GM21526 (cell line): ENCODE data around the gene PRDM7.
"Not testable (repeated sequence)": the region's sequence is repeated elsewhere in the genome, so short reads cannot be mapped to it uniquely, and the experiment has no call there.

Experiments
- ATAC-seq: cut with Tn5 transposase; IDR thresholded peaks from one replicate; pipeline ENCODE4 v1.9.1; 2021; ENCODE audit warnings: moderate library complexity; ENCODE audit not compliant: unreplicated experiment, low FRiP score

The PRDM7 gene

DNA sequence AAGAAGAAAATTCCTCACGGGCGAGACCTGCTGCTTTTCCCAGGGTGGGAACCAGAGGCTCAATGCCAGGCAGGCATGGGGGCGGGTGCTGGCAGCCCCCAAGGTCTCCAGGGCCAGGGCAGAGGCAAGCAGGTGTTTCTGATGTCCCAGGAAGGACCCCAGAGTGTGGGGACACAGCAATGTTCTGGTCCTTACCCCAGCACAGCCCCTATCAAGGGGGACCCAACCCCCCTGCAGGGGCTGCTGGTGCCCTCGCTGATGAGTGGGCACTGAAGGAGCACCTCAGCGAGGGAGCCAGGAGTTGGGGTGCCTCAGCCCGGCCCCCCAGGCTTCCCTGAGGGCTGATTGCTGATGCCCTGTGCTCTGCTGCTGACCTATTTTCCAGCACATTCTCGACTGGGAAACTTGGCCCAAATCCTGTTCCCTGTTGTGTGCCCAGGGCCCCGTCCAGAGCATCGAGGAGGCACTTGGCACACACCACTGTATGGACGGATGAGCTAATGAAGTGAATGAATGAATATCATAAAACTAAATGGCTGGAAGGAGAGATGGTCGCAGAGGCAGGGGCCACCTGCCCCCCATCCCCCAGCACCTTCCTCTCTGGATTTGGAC, 60.7 kb downstream of the PRDM7 start:
- no peak for ATAC-seq

DNA sequence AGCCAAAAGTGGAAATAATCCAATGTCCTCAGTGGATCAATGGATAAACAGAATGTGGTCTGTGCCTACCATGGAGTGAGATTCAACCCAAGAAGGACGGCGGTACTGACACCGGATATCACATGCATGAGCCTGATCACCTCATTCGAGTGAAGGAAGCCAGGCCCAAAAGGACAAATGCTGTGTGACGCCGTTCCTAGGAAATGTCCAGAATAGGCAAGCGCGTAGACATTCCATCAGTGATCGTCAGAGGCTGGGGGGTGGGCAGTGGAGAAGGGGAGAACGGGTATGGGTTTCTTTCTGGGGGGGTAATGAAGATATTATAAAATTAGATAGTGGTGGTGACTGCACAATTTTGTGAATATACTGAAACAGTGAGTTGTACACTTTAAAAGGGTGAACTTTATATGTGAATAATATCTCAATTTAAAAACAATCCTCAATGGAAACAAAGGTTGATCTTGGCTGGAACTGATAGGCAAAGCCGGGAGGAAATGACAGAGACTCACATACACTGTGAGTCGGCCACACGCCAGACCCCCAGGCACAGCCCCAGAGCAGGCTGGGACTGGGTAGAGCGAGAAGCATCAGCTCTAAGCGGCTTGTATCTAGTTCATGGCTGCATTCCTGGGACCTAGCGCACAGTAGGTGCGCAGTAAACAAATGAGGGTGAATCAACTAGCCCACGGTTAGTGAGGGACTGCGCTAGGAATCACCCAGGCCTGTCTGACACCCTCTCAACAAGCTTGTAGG, 61.4 kb downstream of the PRDM7 start:
- ATAC-seq, result no peak

DNA sequence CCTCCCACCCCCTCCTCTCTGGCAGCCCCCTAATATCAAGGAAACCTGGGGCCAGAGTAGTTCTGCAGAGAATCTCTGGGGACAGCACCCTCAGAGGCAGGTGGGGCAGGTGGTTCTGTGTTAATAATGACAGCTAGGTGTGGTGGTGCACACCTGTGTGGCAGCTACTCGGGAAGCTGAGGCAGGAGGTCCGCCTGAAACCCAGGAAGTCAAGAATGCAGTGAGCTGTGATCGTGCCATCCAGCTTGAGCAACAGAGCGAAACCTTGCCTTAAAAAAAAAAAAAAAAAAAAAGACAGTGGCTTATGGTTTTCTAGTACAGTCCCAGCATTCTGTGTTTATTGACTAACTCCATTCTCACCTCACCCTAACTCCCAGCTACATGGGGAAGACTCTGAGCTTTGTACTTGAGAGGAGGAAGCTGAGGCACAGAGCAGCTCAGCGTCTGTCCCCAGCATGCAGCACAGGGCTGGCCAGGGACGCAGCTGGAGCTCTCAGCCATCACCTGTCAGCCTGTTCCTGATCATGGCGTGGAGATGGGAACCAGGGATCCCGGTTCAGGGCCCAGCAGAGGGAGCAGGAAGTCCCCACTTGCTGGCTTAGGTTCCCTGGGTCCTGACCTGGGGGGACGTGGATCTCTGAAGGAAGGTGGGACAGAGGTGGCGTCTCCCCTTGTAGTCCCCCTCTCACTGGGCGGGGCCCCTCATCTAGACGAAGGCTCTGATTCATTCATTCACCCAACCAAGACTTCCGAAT, 64.0 kb downstream of the PRDM7 start:
- ATAC-seq, result no peak

DNA sequence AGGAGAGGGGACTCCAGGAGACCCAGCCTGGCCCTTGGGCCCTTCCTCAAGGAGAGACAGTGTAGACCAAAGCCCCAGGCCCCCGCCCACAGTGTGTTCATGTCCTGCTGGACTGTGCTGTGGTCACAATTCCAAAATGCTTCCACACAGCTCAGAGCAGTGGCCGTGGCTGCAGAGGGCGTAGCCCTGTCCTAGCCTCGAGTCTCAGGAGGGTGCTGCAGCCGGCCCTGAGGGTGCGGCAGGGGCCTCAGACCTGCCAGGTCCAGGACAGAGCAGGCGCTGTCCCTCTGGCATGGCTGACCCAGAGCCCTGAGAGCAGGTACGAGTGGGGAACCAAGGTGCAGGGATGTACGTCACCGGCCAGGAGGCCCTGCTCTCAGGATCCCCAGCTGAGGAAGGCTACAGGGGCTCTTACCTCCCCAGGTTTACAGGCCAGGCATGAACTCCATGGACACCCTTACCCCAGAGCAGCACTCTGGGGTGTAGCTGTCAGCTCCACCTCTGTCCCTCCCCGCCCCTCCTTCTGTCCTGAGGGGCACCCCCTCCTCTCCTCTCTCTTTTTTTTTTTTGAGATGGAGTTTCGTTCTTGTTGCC, 65.1 kb downstream of the PRDM7 start:
- ATAC-seq, result no peak

DNA sequence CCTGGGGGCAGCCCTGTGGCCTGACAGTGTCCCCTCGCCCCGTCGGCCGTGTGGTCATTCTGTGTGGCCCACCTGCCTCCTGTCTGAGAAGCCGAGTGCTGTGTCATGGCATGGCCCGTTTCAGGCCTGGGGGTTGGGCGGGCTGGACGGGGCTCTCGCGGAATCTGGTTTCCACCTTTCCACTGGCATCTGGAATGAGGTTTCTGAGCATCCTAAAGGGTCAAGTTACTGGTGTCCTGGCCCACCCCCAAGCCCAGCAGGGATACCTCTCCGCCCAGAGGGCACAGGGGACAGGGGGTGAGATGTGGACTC, 65.7 kb downstream of the PRDM7 start:
- ATAC-seq, result no peak

DNA sequence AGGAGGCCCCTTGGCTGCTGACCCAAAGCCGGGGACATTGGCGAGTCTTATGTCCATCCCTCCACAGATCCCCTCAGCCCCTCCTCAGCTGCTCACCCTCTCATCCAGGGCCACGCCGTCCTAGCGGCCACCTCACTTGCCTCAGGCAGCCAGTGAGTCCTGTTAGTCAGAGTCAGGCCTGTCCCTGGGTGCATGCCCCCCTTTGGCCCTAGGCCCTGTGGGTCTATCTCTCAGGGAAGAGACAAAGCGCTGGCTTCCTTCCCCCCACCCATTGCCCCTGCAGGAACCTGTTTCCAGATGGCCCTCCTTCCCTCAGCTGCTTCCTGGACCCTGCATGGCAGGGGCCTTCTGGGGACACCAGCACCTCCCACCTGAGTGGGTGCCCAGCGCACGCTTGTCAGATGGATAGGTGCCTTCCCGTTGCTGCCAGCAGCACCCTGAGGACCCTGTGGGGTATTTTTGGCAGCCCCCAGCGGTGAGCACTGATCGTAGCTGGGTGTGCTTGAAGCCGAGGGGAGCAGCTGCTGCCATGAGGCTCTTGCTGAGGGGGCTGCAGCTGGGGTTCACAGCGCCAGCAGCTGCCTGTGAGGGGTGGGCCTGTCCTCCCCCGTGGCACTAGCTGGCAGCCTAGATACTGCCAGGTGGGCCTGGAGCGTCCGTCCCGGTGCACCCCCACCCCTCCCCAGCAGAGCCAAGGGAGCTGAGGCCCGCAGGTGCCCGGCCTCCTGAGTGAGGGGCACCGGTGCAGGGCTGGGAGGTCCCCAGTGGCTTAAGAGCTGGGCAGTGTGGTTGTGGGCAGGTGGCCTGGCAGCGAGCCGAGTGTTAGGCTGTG, 66.2 kb downstream of the PRDM7 start:
- ATAC-seq, result no peak

DNA sequence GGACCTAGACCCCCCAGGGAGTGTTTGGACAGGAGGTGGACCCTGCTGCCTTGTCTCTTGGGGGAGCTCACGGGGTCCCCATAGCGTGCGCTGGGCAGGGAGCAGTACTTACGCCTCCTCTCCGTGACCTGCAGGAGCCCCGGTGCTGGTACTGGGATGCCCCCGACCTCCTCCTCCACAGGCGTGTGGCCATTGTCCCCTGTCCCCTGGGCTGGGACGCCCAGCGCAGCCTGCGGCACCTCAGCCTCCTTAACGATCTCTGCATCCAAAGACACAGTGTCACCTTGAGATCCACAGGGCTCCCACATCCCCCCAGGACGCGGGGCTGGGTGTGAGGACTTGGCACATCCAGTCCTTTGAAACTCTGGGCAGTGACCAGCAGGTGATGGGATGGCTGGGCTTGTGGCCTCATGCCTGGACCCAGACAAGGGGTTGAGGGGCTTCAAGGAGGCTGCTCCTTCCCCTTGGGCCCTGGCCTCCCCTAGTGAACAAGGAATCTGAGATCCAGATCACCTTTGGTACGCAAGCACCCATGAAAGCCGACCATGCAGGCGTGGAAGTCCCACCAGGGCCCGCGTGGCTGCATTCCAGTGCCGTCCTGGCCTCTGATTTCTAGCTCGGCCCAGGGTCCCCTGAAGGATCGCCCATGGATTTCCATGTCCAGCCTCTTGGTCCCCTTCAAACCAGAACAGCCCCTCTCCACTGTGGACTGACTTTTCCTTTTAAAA, 67.8 kb downstream of the PRDM7 start:
- no peak for ATAC-seq

DNA sequence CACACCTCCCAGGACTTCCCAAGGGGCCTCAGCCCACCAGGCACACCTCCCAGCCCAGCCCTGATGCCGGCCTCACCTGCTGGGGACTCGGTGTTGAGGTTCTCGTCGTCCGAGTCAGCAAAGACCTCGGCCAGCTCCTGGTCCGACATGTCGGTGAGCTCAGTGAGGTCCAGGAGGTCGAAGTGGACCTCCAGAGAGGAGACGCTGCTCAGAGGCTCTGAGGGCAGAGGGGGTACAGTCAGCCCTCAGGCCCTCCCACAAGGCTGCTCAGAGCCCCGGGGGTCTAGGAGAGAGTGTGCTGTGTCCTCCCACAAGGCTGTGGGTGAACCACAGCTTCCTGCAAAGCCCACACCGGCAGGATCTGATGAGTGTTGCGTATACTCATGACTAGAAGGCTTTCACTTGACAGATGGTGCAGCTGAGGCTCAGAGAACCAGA, 68.4 kb downstream of the PRDM7 start:
- no peak for ATAC-seq

DNA sequence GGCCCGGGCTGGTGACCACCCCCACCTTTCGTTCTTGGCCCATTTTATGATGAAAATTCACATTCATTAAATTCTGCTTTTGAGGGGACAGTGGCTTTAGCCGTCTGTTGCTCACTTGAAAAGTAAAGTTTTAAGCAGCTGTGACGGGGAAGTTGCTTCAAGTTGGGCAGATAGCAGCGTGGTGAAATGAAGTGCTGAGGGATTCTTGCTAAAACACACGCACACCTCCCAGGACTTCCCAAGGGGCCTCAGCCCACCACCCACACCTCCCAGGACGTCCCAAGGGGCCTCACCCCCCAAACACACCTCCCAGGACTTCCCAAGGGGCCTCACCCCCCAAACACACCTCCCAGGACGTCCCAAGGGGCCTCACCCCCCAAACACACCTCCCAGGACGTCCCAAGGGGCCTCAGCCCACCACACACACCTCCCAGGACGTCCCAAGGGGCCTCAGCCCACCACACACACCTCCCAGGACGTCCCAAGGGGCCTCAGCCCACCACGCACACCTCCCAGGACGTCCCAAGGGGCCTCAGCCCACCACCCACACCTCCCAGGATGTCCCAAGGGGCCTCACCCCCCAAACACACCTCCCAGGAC, 69.4 kb downstream of the PRDM7 start:
- not testable (repeated sequence) for ATAC-seq

DNA sequence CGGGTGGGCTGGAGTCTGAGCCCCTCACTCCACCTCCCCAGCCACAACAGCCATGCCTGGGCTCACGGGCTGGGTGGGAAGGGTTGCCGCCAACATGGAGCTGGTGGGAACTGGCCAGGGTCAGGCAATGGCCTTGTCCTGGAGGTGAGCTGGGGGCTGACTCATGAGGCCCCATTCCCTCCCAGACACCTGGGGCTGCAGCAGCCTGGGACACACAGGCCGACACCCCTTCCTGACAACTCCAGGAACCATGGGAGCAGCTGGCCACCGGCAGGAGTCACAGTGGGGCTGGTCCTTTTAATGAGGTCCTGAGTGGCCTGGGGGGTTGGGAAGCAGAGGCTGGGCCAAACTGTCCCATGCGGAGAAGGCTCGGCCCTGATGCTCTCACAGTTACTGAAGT, 70.1 kb downstream of the PRDM7 start:
- ATAC-seq, result no peak
